ENCODE results near the gene DCHS2.

Gene DCHS2

DNA sequence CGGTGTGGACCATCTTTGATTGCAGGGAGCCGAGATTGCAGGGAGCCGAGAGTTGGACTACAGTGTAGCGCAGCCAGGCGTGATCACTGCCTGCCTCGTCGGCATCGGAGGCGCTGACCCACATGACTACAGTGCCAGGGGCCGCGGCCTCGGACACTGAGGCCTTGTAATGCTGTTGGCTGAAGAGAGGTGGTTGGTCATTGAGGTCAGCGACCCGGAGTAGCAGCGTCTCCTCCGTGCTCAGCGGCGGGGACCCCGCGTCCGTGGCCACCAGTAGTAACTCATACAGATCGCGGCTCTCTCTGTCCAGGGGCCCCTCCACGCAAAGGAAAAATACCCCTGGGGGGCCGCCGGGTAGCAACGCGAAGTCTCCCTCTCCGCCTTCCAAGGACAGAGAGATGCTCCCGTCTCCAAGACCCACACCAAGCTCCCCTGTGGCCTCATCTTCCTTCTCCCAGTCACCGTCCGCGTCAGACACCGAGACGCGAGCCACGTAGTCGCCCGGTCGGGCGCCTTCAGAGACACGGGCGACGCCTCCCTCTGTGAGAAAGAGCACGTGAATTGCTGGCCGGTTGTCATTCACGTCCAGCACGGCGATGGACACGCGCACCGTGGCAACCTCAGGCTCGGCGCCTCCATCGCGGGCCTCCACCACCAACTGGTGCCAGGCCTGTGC, 1.9 kb downstream of the DCHS2 start:
- H3K27ac ChIP-seq (ENCODE audit: low read length): no peak overlapping the region
- no peaks in the 10 kb centered on the region for H3K9me3 ChIP-seq (ENCODE audit: control insufficient read depth, insufficient read depth, low read length)
- peaks cover 24% of the 10 kb centered on the region; the same call in 1 of the 2 replicates for H3K27me3 ChIP-seq (ENCODE audit: control insufficient read depth, insufficient read depth, low read length)
- peaks cover 3% of the 10 kb centered on the region; the same call in 1 of the 2 replicates for H3K4me1 ChIP-seq (ENCODE audit: control insufficient read depth, insufficient read depth, low read length)
- no CpG with 5 or more reads among the region's 56 CpGs for whole genome bisulfite sequencing (ENCODE audit: insufficient coverage, insufficient read length)
- H3K36me3 ChIP-seq (ENCODE audit: control insufficient read depth, insufficient read depth, low read length): no peaks in the 10 kb centered on the region
- no peak for DNase-seq (ENCODE audit: low read depth, low spot score)
- H3K4me3 ChIP-seq (ENCODE audit: low read length): peak overlapping the region; percentile 43; the same call in 1 of the 2 replicates

DNA sequence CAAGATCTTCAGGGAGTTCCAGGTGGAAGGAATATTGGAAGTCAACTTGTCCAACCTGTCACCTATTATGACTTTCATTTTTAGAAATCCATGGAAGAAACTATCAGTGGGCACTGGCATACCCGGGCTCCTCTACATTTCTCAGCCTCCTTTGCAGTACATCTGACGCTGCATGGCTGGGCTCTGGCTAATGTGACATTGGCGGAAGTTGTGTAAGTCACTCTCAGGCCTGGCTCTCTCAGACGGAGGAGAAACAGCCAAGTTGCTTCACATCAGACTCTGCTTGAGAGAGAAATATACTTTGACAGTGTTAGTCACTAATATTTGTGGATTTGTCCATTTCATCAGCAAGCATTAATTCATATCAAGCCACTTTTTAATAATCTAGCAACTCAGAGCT, 4.5 kb downstream of the DCHS2 start:
- Histone ChIP-seq H3K27me3 (ENCODE audit: control insufficient read depth, insufficient read depth, low read length) (peaks cover 24% of the 10 kb centered on the region; the same call in 1 of the 2 replicates), H3K4me3 (ENCODE audit: low read length) (no peak overlapping the region), H3K4me1 (ENCODE audit: control insufficient read depth, insufficient read depth, low read length) (0 out of 2 replicates have a peak, but pooled peaks cover 1% of the 10 kb centered on the region), H3K36me3 (ENCODE audit: control insufficient read depth, insufficient read depth, low read length) (no peaks in the 10 kb centered on the region), H3K9me3 (ENCODE audit: control insufficient read depth, insufficient read depth, low read length) (no peaks in the 10 kb centered on the region), H3K27ac (ENCODE audit: low read length) (no peak overlapping the region)
- WGBS (ENCODE audit: insufficient coverage, insufficient read length): no CpG with 5 or more reads among the region's 4 CpGs
- DNase-seq (ENCODE audit: low read depth, low spot score): no peak

DNA sequence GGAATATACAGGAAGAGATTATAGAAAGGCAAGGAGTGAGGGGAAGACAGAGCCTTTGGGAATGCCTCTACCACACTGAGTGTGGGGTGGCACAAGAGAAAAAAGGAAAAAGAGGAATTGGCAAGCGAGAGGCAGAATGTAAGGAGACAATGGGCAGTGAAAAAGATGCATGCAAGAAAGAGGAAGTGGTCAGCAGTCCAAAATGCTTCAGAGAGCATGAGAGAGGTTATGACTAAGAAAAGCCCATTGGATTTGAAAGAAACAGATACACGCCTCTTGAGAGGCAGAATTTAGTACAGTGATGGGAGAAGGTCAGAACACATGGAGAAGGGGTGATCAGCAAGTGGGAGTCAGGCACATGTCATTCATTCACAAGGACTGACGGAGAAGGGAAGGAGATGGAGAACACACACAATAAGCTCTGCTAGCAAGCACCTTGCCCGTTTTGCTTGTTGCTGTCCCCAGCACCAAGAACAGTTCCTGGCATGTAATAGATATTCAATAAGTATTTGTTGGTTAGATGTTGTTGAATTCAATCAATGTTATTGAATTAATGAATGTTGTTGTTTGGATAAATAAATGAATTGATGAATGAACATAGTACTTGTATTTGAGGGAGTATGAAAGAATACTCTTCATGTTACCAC, 6.3 kb downstream of the DCHS2 start:
- no peak overlapping the region for H3K27ac ChIP-seq (ENCODE audit: low read length)
- peaks cover 13% of the 10 kb centered on the region; the same call in 1 of the 2 replicates for H3K27me3 ChIP-seq (ENCODE audit: control insufficient read depth, insufficient read depth, low read length)
- no CpG with 5 or more reads among the region's 4 CpGs for WGBS (ENCODE audit: insufficient coverage, insufficient read length)
- DNase-seq (ENCODE audit: low read depth, low spot score): no peak
- 0 out of 2 replicates have a peak, but pooled peaks cover 1% of the 10 kb centered on the region for H3K4me1 ChIP-seq (ENCODE audit: control insufficient read depth, insufficient read depth, low read length)
- no peak overlapping the region for H3K4me3 ChIP-seq (ENCODE audit: low read length)
- no peaks in the 10 kb centered on the region for H3K36me3 ChIP-seq (ENCODE audit: control insufficient read depth, insufficient read depth, low read length)
- H3K9me3 ChIP-seq (ENCODE audit: control insufficient read depth, insufficient read depth, low read length): no peaks in the 10 kb centered on the region

DNA sequence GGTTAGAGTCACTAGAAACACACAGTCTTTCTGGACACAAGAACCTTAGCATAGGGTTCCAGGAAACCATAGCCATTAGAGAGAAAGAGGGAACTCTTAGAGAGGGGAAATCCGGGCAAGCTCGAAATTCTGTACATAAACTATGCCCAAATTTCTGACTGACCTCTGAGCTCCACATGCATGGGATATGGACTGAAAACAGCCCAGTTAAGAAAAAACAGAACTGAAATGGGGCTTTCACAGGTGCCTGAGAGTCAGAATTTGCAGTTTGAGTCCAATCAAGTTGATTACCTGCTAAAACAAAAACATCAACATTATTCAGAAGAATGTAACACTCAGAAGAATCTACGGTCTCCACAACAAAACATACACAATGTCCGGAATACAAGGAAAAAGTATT, 13.1 kb downstream of the DCHS2 start:
- DNase-seq (ENCODE audit: low read depth, low spot score): no peak
- no CpG with 5 or more reads among the region's 4 CpGs for WGBS (ENCODE audit: insufficient coverage, insufficient read length)
- H3K4me3 ChIP-seq (ENCODE audit: low read length): no peak overlapping the region
- no peak overlapping the region for H3K27ac ChIP-seq (ENCODE audit: low read length)
- H3K9me3 ChIP-seq (ENCODE audit: control insufficient read depth, insufficient read depth, low read length): no peaks in the 10 kb centered on the region
- H3K36me3 ChIP-seq (ENCODE audit: control insufficient read depth, insufficient read depth, low read length): no peaks in the 10 kb centered on the region
- H3K27me3 ChIP-seq (ENCODE audit: control insufficient read depth, insufficient read depth, low read length): no peaks in the 10 kb centered on the region
- no peaks in the 10 kb centered on the region for H3K4me1 ChIP-seq (ENCODE audit: control insufficient read depth, insufficient read depth, low read length)

DNA sequence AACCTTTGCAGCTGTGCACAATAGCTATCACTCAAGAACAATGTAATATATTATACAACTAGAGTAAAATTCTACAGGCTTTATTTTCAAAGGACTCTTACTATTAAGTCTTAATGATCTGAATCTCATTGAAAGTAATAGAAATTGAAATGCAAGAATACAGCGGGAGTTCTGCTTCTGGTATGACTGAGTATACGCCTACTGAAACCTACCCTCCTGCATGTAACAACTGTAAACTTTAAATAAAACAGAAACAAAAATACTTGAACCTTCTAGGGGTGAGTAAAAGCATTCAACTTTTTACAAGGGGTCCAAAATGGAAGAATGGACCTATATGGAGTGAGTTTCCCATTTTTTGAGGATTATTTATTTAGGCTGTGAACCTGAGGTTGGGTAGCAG, 13.5 kb downstream of the DCHS2 start:
- no CpG with 5 or more reads among the region's 2 CpGs for WGBS (ENCODE audit: insufficient coverage, insufficient read length)
- Histone ChIP-seq H3K4me3 (ENCODE audit: low read length) (no peak overlapping the region), H3K9me3 (ENCODE audit: control insufficient read depth, insufficient read depth, low read length) (no peaks in the 10 kb centered on the region), H3K4me1 (ENCODE audit: control insufficient read depth, insufficient read depth, low read length) (no peaks in the 10 kb centered on the region), H3K36me3 (ENCODE audit: control insufficient read depth, insufficient read depth, low read length) (no peaks in the 10 kb centered on the region), H3K27ac (ENCODE audit: low read length) (no peak overlapping the region), H3K27me3 (ENCODE audit: control insufficient read depth, insufficient read depth, low read length) (no peaks in the 10 kb centered on the region)
- no peak for DNase-seq (ENCODE audit: low read depth, low spot score)

DNA sequence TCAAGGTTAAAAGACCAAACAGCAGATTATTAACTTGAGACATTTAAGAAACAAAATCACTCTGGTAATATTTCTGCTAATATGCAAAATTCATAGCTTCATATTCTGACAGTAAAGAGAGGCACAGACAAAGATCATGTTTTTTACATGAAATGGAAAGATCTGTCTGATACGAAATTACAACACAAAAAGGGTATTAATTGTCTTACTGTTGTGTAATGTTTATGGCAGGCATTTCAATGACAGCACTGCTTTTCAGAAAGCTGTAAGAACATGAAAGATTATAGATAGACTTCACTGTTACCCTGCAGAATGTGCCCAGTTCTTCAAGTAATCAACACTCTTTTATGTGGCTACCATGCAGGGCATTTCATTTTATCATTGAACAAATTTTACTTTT, 15.4 kb downstream of the DCHS2 start:
- Histone ChIP-seq H3K27me3 (ENCODE audit: control insufficient read depth, insufficient read depth, low read length) (no peaks in the 10 kb centered on the region), H3K27ac (ENCODE audit: low read length) (no peak overlapping the region), H3K4me1 (ENCODE audit: control insufficient read depth, insufficient read depth, low read length) (no peaks in the 10 kb centered on the region), H3K36me3 (ENCODE audit: control insufficient read depth, insufficient read depth, low read length) (no peaks in the 10 kb centered on the region), H3K9me3 (ENCODE audit: control insufficient read depth, insufficient read depth, low read length) (no peaks in the 10 kb centered on the region), H3K4me3 (ENCODE audit: low read length) (no peak overlapping the region)
- DNase-seq (ENCODE audit: low read depth, low spot score): no peak
- WGBS (ENCODE audit: insufficient coverage, insufficient read length): no CpG with 5 or more reads among the region's 1 CpG

DNA sequence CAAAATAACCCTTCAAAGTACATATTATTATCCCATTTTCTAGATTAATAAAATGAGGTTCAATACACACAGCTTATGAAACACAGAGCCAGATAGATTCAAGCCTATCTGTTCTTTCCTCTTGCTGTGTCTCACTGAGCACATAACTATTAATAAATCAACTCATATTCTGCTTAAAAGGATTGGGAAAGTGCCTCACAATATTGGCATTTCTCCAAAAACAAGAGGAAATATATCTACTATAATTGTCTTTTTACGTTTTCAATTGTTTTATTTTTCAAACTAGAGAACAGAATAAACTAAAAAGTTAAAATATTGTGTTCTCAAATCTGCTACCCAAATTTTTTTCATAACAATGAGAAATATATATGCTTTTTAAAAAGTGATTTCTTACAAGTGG, 15.8 kb downstream of the DCHS2 start:
- Histone ChIP-seq H3K27ac (ENCODE audit: low read length) (no peak overlapping the region), H3K4me3 (ENCODE audit: low read length) (no peak overlapping the region), H3K9me3 (ENCODE audit: control insufficient read depth, insufficient read depth, low read length) (no peaks in the 10 kb centered on the region), H3K4me1 (ENCODE audit: control insufficient read depth, insufficient read depth, low read length) (no peaks in the 10 kb centered on the region), H3K36me3 (ENCODE audit: control insufficient read depth, insufficient read depth, low read length) (no peaks in the 10 kb centered on the region), H3K27me3 (ENCODE audit: control insufficient read depth, insufficient read depth, low read length) (no peaks in the 10 kb centered on the region)
- no peak for DNase-seq (ENCODE audit: low read depth, low spot score)
- no CpG with 5 or more reads among the region's 1 CpG for WGBS (ENCODE audit: insufficient coverage, insufficient read length)

DNA sequence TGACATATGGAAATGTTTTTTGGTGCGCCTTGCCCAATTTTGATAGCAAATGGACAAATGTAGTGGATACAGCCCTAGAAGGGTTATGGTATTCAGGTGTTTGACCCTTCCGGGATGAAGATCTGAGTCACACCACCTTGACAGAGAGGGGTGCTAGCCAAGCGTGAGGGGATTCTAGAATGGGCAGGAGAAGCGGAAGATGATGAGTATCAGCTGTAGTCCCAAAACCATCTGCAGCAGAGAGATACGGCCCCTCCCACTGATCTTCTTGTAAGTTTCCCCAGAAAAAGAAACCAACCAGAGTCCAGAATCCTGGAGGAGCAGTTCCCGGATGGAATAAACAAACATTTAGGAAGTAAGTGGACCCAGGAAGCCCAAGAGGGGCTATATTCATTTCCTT, 18.1 kb downstream of the DCHS2 start:
- Histone ChIP-seq H3K36me3 (ENCODE audit: control insufficient read depth, insufficient read depth, low read length) (no peaks in the 10 kb centered on the region), H3K4me3 (ENCODE audit: low read length) (no peak overlapping the region), H3K9me3 (ENCODE audit: control insufficient read depth, insufficient read depth, low read length) (no peaks in the 10 kb centered on the region), H3K27ac (ENCODE audit: low read length) (no peak overlapping the region), H3K27me3 (ENCODE audit: control insufficient read depth, insufficient read depth, low read length) (no peaks in the 10 kb centered on the region), H3K4me1 (ENCODE audit: control insufficient read depth, insufficient read depth, low read length) (no peaks in the 10 kb centered on the region)
- no peak for DNase-seq (ENCODE audit: low read depth, low spot score)
- no CpG with 5 or more reads among the region's 6 CpGs for WGBS (ENCODE audit: insufficient coverage, insufficient read length)

DNA sequence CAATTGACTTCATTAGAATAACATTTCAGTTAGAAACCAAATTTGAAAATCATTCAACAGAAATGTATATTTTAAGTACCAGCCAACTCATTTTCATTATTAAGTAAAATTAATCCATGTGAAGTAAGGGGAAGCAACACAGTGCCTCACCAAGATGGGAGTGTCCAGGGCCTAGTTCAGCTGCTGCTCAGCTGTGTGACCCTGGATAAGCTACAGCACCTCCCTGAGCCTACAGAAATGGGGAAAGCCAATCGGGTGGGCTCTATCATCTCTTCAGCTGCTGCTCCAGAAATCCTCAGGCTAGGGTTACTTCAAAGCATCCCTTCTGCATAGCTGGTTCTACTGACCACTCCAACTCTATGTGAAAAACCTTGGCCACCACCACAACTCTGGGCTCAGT, 18.7 kb downstream of the DCHS2 start:
- no peaks in the 10 kb centered on the region for H3K9me3 ChIP-seq (ENCODE audit: control insufficient read depth, insufficient read depth, low read length)
- H3K27ac ChIP-seq (ENCODE audit: low read length): no peak overlapping the region
- H3K27me3 ChIP-seq (ENCODE audit: control insufficient read depth, insufficient read depth, low read length): no peaks in the 10 kb centered on the region
- no peaks in the 10 kb centered on the region for H3K36me3 ChIP-seq (ENCODE audit: control insufficient read depth, insufficient read depth, low read length)
- no CpG with 5 or more reads among the region's 1 CpG for WGBS (ENCODE audit: insufficient coverage, insufficient read length)
- DNase-seq (ENCODE audit: low read depth, low spot score): no peak
- no peaks in the 10 kb centered on the region for H3K4me1 ChIP-seq (ENCODE audit: control insufficient read depth, insufficient read depth, low read length)
- H3K4me3 ChIP-seq (ENCODE audit: low read length): no peak overlapping the region

DNA sequence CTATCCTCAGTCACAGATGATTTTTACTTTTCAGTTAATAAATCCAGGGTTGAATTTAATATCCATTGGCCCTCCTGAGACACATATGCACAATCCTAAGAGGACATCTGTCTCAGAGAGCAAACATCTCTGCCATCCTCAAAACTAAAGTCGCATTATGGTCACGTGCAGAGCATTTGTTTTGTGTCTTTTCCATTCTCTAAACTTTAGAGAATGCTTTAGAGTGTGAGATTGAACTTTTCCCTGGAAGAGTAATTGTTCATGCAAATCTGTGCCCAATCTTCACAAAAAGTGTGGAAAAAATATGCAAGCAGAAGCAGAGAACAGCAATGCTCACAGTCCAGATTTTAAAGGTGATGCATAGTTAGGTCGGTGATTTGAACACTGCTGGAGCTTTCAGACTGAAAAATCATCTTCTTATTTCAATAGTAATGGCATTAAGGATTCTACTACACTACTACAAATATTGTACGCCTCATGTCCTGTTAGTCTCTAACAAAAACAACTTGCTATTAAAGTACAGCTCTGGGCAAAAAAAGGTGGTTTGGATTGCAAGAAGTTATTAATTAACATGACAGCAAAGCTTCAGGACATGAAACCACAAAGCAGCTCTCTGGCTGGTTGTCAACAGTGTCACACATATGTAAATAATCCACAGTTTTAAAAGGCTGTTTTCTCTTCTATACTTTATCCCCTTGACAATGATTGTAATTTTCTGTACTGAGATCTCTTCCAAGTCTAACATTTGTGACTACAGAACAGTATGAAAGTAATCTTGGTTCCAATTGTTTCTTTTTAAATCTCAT, 19.9 kb downstream of the DCHS2 start:
- Histone ChIP-seq H3K4me3 (ENCODE audit: low read length) (no peak overlapping the region), H3K4me1 (ENCODE audit: control insufficient read depth, insufficient read depth, low read length) (no peaks in the 10 kb centered on the region), H3K27me3 (ENCODE audit: control insufficient read depth, insufficient read depth, low read length) (no peaks in the 10 kb centered on the region), H3K36me3 (ENCODE audit: control insufficient read depth, insufficient read depth, low read length) (no peaks in the 10 kb centered on the region), H3K27ac (ENCODE audit: low read length) (no peak overlapping the region), H3K9me3 (ENCODE audit: control insufficient read depth, insufficient read depth, low read length) (no peaks in the 10 kb centered on the region)
- DNase-seq (ENCODE audit: low read depth, low spot score): no peak
- no CpG with 5 or more reads among the region's 4 CpGs for WGBS (ENCODE audit: insufficient coverage, insufficient read length)
